ENCODE measurements around the gene MYO15B. TPM values are rescaled to one million over a fixed set of nuclear protein-coding genes. Genes with fewer than 3 reads are reported as not detected.

Gene MYO15B
- total and polyA plus RNA-seq, 2 donors (not counting 1 experiment from before 2014, with no cell fraction given): 0.49 to 14.4 TPM

GRCh38 chr17:75641343-75641742 is 53.7 kb downstream of the MYO15B start:
- Histone ChIP-seq H3K27me3 (ENCODE audit: control insufficient read depth, insufficient read depth, low read length) (no peaks in the 10 kb centered on the region), H3K27ac (ENCODE audit: insufficient read depth, low read length) (no peak overlapping the region), H2AFZ (ENCODE audit: low read length) (no peak overlapping the region), H3K4me3 (replicated peaks in 1 of 4; ENCODE audit: control extremely low read depth in 1 of 4, insufficient read depth in 1 of 4, low read depth in 3 of 4, low read length in 4 of 4) (no peak overlapping the region), H3K9ac (ENCODE audit: insufficient read depth, low read length) (no peak overlapping the region), H3K9me3 (ENCODE audit: control insufficient read depth, insufficient read depth, low read depth, low read length) (no peaks in the 10 kb centered on the region), H3K4me1 (ENCODE audit: control insufficient read depth, extremely low read depth, insufficient read depth, low read length) (no peaks in the 10 kb centered on the region), H4K20me1 (ENCODE audit: control insufficient read depth, extremely low read depth, insufficient read depth, low read length) (no peaks in the 10 kb centered on the region), H3K79me2 (ENCODE audit: control insufficient read depth, insufficient read depth, low read length) (no peaks in the 10 kb centered on the region), H3K4me2 (ENCODE audit: extremely low read depth, insufficient read depth, low read length) (no peak overlapping the region), H3K36me3 (ENCODE audit: control insufficient read depth, insufficient read depth, low read length) (no peaks in the 10 kb centered on the region)
- DNase-seq (ENCODE audit: low read depth in 2 of 2): no peak
- TF ChIP-seq EZH2 (IDR thresholded peaks at IDR 0.05; ENCODE audit: low read length, missing control alignments) (no peak), CTCF (conservative IDR thresholded peaks at IDR 0.05 in 1 of 2, IDR thresholded peaks at IDR 0.05 in 1 of 2; ENCODE audit: low read depth in 1 of 2, low read length in 2 of 2) (no peak)

- DNase-seq (ENCODE audit: low read depth in 2 of 2): no peak
- H3K27me3 ChIP-seq (ENCODE audit: control insufficient read depth, insufficient read depth, low read length): no peaks in the 10 kb centered on the region
- no peak overlapping the region for H2AFZ ChIP-seq (ENCODE audit: low read length)
- H3K79me2 ChIP-seq (ENCODE audit: control insufficient read depth, insufficient read depth, low read length): no peaks in the 10 kb centered on the region
- H3K36me3 ChIP-seq (ENCODE audit: control insufficient read depth, insufficient read depth, low read length): no peaks in the 10 kb centered on the region
- H3K4me3 ChIP-seq (replicated peaks in 1 of 4; ENCODE audit: control extremely low read depth in 1 of 4, insufficient read depth in 1 of 4, low read depth in 3 of 4, low read length in 4 of 4): no peak overlapping the region
- H4K20me1 ChIP-seq (ENCODE audit: control insufficient read depth, extremely low read depth, insufficient read depth, low read length): no peaks in the 10 kb centered on the region
- TF ChIP-seq EZH2 (IDR thresholded peaks at IDR 0.05; ENCODE audit: low read length, missing control alignments): no peak
- no peak for TF ChIP-seq CTCF (conservative IDR thresholded peaks at IDR 0.05 in 1 of 2, IDR thresholded peaks at IDR 0.05 in 1 of 2; ENCODE audit: low read depth in 1 of 2, low read length in 2 of 2)
- no peaks in the 10 kb centered on the region for H3K9me3 ChIP-seq (ENCODE audit: control insufficient read depth, insufficient read depth, low read depth, low read length)
- H3K9ac ChIP-seq (ENCODE audit: insufficient read depth, low read length): no peak overlapping the region
- no peak overlapping the region for H3K4me2 ChIP-seq (ENCODE audit: extremely low read depth, insufficient read depth, low read length)
- H3K4me1 ChIP-seq (ENCODE audit: control insufficient read depth, extremely low read depth, insufficient read depth, low read length): no peaks in the 10 kb centered on the region
- no peak overlapping the region for H3K27ac ChIP-seq (ENCODE audit: insufficient read depth, low read length)
Measured at GRCh38 chr17:75642182-75642783, 54.7 kb downstream of the MYO15B start.

- H3K4me1 ChIP-seq (ENCODE audit: control insufficient read depth, extremely low read depth, insufficient read depth, low read length): no peaks in the 10 kb centered on the region
- TF ChIP-seq EZH2 (IDR thresholded peaks at IDR 0.05; ENCODE audit: low read length, missing control alignments) (no peak), CTCF (conservative IDR thresholded peaks at IDR 0.05 in 1 of 2, IDR thresholded peaks at IDR 0.05 in 1 of 2; ENCODE audit: low read depth in 1 of 2, low read length in 2 of 2) (no peak)
- H3K79me2 ChIP-seq (ENCODE audit: control insufficient read depth, insufficient read depth, low read length): no peaks in the 10 kb centered on the region
Measured at GRCh38 chr17:75642784-75643642, 55.4 kb downstream of the MYO15B start.

More at GRCh38 chr17:75642784-75643642, 55.4 kb downstream of the MYO15B start:
- Histone ChIP-seq H2AFZ (ENCODE audit: low read length) (no peak overlapping the region), H3K27me3 (ENCODE audit: control insufficient read depth, insufficient read depth, low read length) (no peaks in the 10 kb centered on the region), H4K20me1 (ENCODE audit: control insufficient read depth, extremely low read depth, insufficient read depth, low read length) (no peaks in the 10 kb centered on the region), H3K4me2 (ENCODE audit: extremely low read depth, insufficient read depth, low read length) (no peak overlapping the region), H3K27ac (ENCODE audit: insufficient read depth, low read length) (no peak overlapping the region), H3K36me3 (ENCODE audit: control insufficient read depth, insufficient read depth, low read length) (no peaks in the 10 kb centered on the region), H3K9me3 (ENCODE audit: control insufficient read depth, insufficient read depth, low read depth, low read length) (no peaks in the 10 kb centered on the region), H3K4me3 (replicated peaks in 1 of 4; ENCODE audit: control extremely low read depth in 1 of 4, insufficient read depth in 1 of 4, low read depth in 3 of 4, low read length in 4 of 4) (no peak overlapping the region), H3K9ac (ENCODE audit: insufficient read depth, low read length) (no peak overlapping the region)
- no peak for DNase-seq (ENCODE audit: low read depth in 2 of 2)
